Measurements from ENCODE around the gene LPAR1.
"Not testable (repeated sequence)": the region's sequence is repeated elsewhere in the genome, so short reads cannot be mapped to it uniquely, and the experiment has no call there.

LPAR1 gene

DNA sequence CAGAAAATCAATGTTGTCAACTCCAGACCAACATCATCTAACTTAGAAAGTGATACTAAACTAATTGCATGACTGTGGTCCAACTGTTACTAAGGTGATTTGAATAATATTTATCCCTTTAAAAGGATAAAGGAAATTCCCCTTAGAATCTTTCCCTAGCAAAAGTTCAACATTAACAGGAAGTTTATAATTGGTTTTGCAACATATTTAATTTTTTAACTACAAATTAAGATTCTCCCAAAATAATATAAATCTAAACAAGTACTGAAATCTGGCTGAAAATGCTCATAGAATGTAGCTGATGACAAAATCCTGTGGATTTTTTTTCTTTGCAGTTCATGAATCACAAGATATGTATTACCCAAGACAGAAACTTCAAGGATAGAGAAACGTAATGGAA, 151.4 kb downstream of the LPAR1 start:
- no peaks in the 10 kb centered on the region for H3K4me1 Mint-ChIP-seq
- DNase-seq = no peak

DNA sequence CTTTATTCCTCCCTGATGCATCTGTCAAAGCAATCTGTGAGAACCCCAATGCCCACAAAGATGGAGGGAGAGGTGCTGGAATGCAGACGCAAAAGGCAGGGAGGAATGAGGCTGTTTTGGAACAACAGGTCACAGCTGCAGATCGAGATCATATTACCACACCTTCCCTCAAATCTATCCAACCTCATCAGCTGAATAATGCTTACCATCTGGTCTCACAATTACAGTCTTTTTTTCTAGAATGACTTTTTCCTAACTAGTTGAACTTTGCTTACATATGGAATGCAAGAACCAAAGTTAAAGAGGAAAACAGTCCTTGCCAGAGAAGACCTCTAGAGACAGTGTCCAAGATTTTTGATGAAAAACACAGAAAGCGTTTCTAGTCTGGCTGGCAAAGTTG, 158.1 kb downstream of the LPAR1 start:
- no peak for ATAC-seq
- Mint-ChIP-seq H3K36me3 (ENCODE audit: low read depth) (no peaks in the 10 kb centered on the region), H3K9me3 (peaks cover 4% of the 10 kb centered on the region), H3K27ac (no peak overlapping the region), H3K27me3 (peaks cover 4% of the 10 kb centered on the region), H3K4me1 (no peaks in the 10 kb centered on the region), H3K4me3 (no peak overlapping the region)
- no peak for DNase-seq

More for the DNA sequence above, 151.4 kb downstream of the LPAR1 start:
- H3K9me3 Mint-ChIP-seq = no peaks in the 10 kb centered on the region
- no peaks in the 10 kb centered on the region for H3K27me3 Mint-ChIP-seq
- no peaks in the 10 kb centered on the region for H3K36me3 Mint-ChIP-seq (ENCODE audit: low read depth)
- ATAC-seq = no peak
- H3K4me3 Mint-ChIP-seq = no peak overlapping the region
- H3K27ac Mint-ChIP-seq = no peak overlapping the region

DNA sequence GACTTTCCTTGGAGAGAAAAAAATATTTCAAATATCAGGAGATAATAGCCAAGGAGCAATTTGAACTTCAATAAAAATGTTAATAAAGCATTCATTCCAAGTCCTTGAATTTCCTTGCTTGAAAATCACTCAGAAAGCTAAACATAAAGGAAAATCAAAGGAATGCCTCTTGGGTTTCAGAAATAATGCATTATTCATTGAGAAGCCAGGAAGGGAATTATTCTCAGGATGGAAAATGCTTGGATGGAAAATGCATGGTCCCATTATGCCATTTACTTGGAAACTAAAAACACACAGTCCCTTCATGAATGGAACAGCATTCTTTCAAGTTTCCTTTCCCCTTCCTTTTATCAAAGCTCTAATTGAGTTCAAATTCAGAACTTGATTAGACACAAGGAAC, 160.9 kb downstream of the LPAR1 start:
- DNase-seq = no peak
- Mint-ChIP-seq H3K36me3 (ENCODE audit: low read depth) (no peaks in the 10 kb centered on the region), H3K27me3 (peaks cover 7% of the 10 kb centered on the region), H3K27ac (no peak overlapping the region), H3K9me3 (peaks cover 4% of the 10 kb centered on the region), H3K4me3 (no peak overlapping the region), H3K4me1 (no peaks in the 10 kb centered on the region)
- ATAC-seq = no peak

DNA sequence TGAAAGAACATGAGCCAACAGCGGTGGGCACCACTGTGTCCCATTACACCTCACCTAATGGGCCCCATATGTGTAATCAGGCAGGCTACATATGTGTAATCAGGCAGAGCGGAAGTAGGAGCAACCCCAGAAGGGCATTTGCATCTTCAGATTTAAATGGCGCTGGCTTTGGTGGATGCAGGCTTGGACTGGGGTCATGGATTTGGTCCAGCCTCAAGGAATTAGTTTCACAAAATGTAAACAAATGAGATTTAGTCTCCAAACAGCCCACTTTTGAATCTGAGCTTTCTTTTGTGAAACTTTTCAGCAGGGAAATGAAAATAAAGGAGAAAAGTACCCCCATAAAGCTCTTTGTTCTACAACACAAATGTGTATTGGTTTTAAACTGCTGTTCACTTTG, 161.3 kb downstream of the LPAR1 start:
- Mint-ChIP-seq H3K9me3 (peaks cover 4% of the 10 kb centered on the region), H3K4me3 (no peak overlapping the region), H3K27me3 (peaks cover 7% of the 10 kb centered on the region), H3K36me3 (ENCODE audit: low read depth) (no peaks in the 10 kb centered on the region), H3K4me1 (no peaks in the 10 kb centered on the region), H3K27ac (no peak overlapping the region)
- DNase-seq (no peak), ATAC-seq (no peak)

DNA sequence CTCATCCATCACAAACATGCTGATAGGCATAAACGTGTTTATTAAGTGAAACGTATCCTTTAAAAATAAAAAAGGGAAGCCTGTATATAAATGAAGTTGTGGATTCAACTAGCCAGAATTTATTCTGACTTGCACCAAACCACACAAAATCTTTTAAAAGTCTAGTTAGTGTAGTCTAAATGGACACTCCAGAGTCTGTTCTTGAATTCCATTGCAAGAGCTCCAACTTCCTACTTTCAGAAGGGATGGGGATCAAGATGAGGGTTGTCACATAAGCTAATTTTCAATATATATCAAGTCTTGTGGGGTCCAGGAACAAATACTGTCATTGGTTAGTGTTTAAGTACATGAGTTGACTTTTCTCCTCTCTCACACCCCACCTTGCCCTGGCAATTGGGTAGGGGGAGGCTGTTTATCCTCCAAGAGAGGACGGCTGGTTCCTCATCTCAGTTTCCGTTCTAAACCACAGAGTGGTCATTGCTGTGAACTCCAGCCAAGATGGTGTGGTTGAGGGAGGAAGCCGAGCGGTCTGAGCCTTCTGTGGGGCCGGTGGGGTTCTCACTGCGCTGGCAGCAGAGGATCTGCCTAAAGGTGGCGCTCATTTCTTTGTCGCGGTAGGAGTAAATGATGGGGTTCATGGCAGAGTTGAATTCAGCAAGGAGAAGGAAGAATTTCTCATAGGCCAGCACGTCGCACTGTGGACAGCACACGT, 163.2 kb downstream of the LPAR1 start:
- H3K9me3 Mint-ChIP-seq = peaks cover 4% of the 10 kb centered on the region
- H3K27me3 Mint-ChIP-seq = peaks cover 7% of the 10 kb centered on the region
- no peak overlapping the region for H3K4me3 Mint-ChIP-seq
- no peak for DNase-seq
- no peaks in the 10 kb centered on the region for H3K4me1 Mint-ChIP-seq
- no peak overlapping the region for H3K27ac Mint-ChIP-seq
- no peak for ATAC-seq
- no peaks in the 10 kb centered on the region for H3K36me3 Mint-ChIP-seq (ENCODE audit: low read depth)

DNA sequence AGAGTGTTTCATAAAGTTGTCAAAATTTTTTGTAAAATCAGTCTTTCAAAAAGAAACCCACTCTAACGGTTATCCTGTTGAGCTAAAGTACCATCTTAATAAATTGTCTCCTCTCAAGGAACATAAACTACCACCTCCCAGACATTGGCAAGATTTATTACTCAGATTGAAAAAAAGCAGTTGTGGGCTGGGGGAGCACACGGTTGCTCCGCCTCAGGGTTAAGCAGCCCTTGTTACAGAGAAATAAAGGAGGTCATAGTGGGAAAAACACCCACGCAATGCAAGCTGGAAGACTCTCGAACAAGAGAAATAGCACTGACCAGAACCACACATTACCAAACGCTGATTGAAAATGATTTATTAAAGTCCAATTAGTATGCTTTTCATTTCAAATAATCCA, 165.3 kb downstream of the LPAR1 start:
- peaks cover 10% of the 10 kb centered on the region for H3K9me3 Mint-ChIP-seq
- H3K27me3 Mint-ChIP-seq = peaks cover 11% of the 10 kb centered on the region
- DNase-seq (no peak), ATAC-seq (no peak)
- H3K4me3 Mint-ChIP-seq = no peak overlapping the region
- H3K36me3 Mint-ChIP-seq (ENCODE audit: low read depth) = no peaks in the 10 kb centered on the region
- H3K4me1 Mint-ChIP-seq = no peaks in the 10 kb centered on the region
- no peak overlapping the region for H3K27ac Mint-ChIP-seq

DNA sequence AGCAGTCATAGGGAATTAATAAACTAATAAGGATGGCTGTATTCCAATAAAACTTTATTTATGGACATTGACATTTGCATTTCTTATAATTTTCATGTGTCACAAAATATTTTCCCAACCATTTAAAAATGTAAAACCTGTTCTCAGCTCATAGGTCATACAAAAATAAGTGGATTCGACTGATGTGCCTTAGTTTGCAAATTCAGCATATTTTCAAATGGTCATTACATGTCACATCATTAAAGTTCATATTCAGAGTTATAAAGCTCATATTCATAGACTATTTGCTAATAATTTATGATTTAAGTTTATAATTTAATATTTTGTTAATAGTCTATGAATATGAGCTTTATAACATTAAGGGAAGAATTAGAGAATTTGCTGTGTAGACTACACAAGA, 166.5 kb downstream of the LPAR1 start:
- H3K27ac Mint-ChIP-seq = no peak overlapping the region
- H3K27me3 Mint-ChIP-seq = peaks cover 11% of the 10 kb centered on the region
- peaks cover 15% of the 10 kb centered on the region for H3K9me3 Mint-ChIP-seq
- no peaks in the 10 kb centered on the region for H3K36me3 Mint-ChIP-seq (ENCODE audit: low read depth)
- H3K4me3 Mint-ChIP-seq = no peak overlapping the region
- H3K4me1 Mint-ChIP-seq = no peaks in the 10 kb centered on the region
- DNase-seq = no peak
- no peak for ATAC-seq

DNA sequence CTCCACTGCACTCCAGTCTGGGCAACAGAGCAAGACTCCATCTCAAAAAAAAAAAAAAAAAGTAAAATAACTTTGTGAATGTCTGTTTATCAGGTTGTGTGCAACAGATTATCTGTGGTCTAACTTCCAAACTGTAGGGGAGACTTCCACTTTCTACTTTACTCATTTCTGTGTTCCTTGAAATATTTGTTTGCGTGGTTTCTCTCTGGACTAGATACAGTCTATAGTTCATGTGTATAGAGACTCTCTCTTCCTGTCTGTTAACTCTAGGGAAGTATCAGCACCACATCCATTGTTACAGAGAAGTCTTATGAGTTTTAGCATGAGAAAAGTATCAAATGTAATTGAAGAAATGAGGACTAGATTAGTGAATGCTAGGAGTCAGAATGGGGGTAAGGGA, 168.3 kb downstream of the LPAR1 start:
- Mint-ChIP-seq H3K27me3 (peaks cover 6% of the 10 kb centered on the region), H3K4me1 (no peaks in the 10 kb centered on the region), H3K9me3 (peaks cover 14% of the 10 kb centered on the region), H3K4me3 (no peak overlapping the region), H3K27ac (no peak overlapping the region), H3K36me3 (ENCODE audit: low read depth) (no peaks in the 10 kb centered on the region)
- DNase-seq (no peak), ATAC-seq (no peak)

DNA sequence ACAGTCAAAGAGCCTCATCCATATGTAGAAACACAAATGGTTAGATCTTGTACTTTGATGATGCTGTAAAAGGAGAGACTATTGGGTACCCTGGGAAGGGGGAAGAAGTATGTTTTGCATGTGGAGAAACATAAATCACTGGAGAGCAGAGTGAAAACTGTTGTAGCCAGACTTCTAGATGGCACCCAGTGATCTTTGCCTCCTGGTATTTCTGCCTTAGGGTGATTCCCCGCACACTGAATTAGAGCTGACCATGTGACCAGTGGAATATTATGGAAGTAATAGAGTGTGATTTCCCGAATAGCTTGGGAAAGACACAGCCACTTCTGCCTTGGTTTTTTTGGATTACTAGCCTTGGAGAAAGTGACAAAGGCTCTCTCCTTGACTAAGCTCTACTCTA, 174.3 kb downstream of the LPAR1 start:
- Mint-ChIP-seq H3K9me3 (peaks cover 36% of the 10 kb centered on the region), H3K4me1 (no peaks in the 10 kb centered on the region), H3K36me3 (ENCODE audit: low read depth) (peaks cover 2% of the 10 kb centered on the region), H3K27ac (no peak overlapping the region), H3K4me3 (no peak overlapping the region), H3K27me3 (no peaks in the 10 kb centered on the region)
- ATAC-seq (no peak), DNase-seq (no peak)

DNA sequence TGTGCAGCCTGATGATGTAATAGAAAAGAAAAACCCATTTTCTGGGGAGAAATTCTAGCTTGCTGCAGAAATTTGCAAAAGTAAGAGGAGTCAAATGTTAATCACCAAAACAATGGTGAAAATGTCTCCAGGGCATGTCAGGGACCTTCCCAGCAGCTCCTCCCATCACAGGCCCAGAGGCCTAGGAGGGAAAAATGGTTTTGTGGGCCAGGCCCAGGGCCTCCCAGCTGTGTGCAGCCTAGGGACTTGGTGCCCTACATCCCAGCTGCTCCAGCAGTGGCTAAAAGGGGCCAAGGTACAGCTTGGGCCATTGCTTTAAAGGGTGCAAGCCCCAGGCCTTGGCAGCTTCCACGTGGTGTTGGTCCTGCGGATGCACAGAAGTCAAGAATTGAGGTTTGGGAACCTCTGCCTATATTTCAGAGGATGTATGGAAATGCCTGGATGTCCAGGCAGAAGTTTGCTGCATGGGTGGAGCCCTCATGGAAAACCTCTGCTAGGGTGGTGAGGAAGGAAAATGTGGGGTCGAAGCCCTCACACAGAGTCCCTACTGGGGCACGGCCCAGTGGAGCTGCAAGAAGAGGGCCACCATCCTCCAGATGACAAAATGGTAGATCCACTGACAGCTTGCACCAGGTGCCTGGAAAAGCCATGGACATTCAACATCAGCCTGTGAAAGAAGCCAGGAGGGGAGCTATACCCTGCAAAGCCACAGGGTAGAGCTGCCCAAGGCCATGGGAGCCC, 176.7 kb downstream of the LPAR1 start:
- not testable (repeated sequence) for H3K4me1 Mint-ChIP-seq; ATAC-seq; H3K27ac Mint-ChIP-seq; H3K27me3 Mint-ChIP-seq; DNase-seq; H3K36me3 Mint-ChIP-seq (ENCODE audit: low read depth); H3K4me3 Mint-ChIP-seq
- H3K9me3 Mint-ChIP-seq = peaks cover 41% of the 10 kb centered on the region

DNA sequence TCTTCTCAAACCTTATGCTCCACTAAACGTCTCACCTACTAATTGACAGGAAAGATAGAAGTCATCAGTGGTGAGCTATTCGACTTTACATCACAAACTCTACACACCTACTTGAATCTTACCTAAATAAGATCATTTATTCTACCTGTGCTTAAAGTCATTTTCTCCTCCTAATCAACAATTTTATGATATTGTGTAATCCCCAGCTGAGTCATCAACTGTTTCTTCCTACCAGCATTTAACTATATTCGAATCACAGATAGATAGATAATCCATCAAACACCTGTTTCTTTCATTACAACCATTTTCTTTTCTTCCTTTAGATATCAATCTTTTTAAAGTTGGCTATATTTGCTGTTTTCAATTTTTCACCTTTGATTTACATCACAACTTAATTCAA, 181.5 kb downstream of the LPAR1 start:
- no peaks in the 10 kb centered on the region for H3K27me3 Mint-ChIP-seq
- no peak overlapping the region for H3K27ac Mint-ChIP-seq
- no peaks in the 10 kb centered on the region for H3K4me1 Mint-ChIP-seq
- no peak overlapping the region for H3K4me3 Mint-ChIP-seq
- H3K9me3 Mint-ChIP-seq = peaks cover 34% of the 10 kb centered on the region
- DNase-seq (no peak), ATAC-seq (no peak)
- H3K36me3 Mint-ChIP-seq (ENCODE audit: low read depth) = peaks cover 2% of the 10 kb centered on the region

DNA sequence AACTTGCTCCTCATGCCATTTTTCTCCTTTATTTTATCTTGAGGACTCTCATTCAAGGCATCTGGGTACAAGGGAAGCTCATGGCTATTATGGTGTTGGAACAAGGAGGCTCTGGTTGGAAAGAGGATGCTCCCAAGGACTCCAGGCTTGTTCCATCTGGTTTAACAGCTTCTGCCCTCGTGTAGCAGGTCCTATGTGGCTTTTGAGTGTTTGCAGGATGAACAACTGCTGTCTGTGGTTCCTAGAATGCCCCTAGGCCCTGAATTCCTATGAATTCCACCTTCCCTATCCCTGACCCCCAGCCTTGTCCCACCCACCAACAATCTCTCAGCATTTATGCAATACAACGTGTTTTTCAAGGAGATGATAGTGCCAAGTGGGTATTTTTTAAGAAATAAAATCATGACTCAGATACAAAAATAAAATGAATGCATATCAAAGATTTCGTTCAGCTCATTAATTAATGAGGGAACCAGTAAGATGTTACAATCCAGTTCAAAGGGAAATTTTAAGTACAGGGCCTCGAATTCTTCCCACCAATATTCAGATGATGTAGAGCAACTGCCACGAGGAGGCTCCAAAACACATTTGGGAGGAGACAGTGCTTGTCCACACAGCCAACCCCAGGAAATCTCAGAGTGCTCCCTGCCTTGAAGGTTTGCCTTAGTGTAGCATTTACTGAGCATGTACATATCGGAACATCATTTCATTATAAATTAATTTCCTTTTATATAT, 187.7 kb downstream of the LPAR1 start:
- H3K36me3 Mint-ChIP-seq (ENCODE audit: low read depth) = no peaks in the 10 kb centered on the region
- H3K27me3 Mint-ChIP-seq = no peaks in the 10 kb centered on the region
- H3K4me3 Mint-ChIP-seq = no peak overlapping the region
- H3K4me1 Mint-ChIP-seq = no peaks in the 10 kb centered on the region
- ATAC-seq = no peak
- no peak for DNase-seq
- no peak overlapping the region for H3K27ac Mint-ChIP-seq
- H3K9me3 Mint-ChIP-seq = peaks cover 4% of the 10 kb centered on the region

DNA sequence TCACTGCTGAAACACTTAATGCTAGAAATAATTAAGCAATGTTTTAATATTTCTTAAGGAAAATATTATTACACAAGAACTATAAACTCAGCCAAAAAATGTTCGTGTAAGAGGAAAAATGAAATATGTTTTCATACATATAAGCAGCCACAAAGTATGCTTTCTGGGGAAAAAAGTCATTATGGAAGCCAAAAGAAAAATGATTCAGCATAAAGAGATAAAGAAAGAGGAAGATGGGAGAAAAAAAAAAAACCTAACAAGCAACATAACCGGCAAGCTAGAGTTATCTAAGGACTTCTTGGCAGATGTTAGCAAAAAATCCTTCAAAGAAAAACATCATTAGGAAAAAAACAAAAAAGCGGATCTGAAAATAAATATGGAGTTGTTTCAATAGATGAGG, 190.6 kb downstream of the LPAR1 start:
- H3K9me3 Mint-ChIP-seq = peaks cover 4% of the 10 kb centered on the region

DNA sequence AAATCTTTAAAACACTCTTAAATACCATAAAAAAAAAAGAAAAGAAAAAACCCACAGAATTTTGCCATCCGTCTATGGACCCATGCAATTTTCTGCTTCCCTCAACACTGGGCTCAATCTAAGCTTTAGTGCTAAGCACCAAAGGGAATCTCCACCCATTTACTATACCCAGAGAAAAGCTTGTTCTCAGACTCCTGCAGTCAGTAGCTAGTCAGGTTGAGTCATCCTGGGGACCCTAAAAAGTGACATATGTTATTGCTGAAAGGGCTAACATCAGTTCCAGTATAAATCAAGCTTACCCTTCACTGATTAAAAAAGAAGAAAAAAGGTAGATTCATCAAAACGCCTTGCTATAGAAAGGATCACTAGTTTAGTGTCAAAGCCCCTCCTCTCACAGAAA, 192.1 kb downstream of the LPAR1 start:
- ATAC-seq = no peak
- Mint-ChIP-seq H3K36me3 (ENCODE audit: low read depth) (no peaks in the 10 kb centered on the region), H3K9me3 (peaks cover 4% of the 10 kb centered on the region), H3K4me1 (no peaks in the 10 kb centered on the region), H3K27ac (no peak overlapping the region), H3K27me3 (no peaks in the 10 kb centered on the region), H3K4me3 (no peak overlapping the region)
- no peak for DNase-seq

More for the DNA sequence above, 190.6 kb downstream of the LPAR1 start:
- DNase-seq = no peak
- Mint-ChIP-seq H3K36me3 (ENCODE audit: low read depth) (no peaks in the 10 kb centered on the region), H3K27me3 (no peaks in the 10 kb centered on the region), H3K27ac (no peak overlapping the region), H3K4me1 (no peaks in the 10 kb centered on the region), H3K4me3 (no peak overlapping the region)
- ATAC-seq = no peak

DNA sequence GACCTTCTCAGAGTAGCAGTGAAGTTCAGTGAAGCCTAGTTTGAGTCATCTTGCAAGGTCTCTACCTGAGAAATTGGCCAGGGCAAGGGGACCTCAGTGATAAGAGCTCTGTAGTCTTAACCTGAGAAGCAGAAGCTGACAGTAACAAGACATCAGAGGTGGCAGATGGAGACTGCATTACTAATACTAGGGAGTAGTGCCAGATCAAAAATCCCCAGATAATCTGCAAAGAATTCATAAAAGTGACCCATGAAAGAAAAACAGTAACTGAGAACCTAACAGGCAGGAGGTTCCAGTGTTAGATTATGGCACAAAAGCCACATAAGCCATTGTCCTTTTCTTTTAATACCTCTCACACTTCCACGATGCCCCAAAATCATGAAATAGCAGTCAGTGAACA, 194.1 kb downstream of the LPAR1 start:
- no peak for DNase-seq
- no peak for ATAC-seq
- no peak overlapping the region for H3K27ac Mint-ChIP-seq

More for the DNA sequence above, 194.1 kb downstream of the LPAR1 start:
- Mint-ChIP-seq H3K27me3 (no peaks in the 10 kb centered on the region), H3K36me3 (ENCODE audit: low read depth) (no peaks in the 10 kb centered on the region), H3K4me3 (no peak overlapping the region), H3K9me3 (peaks cover 5% of the 10 kb centered on the region), H3K4me1 (no peaks in the 10 kb centered on the region)
